Colonic mucosa (tissue), 4 donors: Measurements from ENCODE around the gene HSPA12A. TPM values are rescaled to one million over a fixed set of nuclear protein-coding genes. Genes with fewer than 3 reads are reported as not detected.
A peak's percentile ranks its signal among the peaks of the same experiment; 100 is the strongest.

ENCODE experiments used
- DNase-seq: peaks from one replicate; pipeline ENCODE4 v3.0.0-alpha.2; 2020
- H3K27ac ChIP-seq: fragments of 200-600 bp; one replicate; pipeline ENCODE4 v1.8.0; 2021
- H3K27me3 ChIP-seq: fragments of 200-600 bp; one replicate; pipeline ENCODE4 v1.8.0; 2021
- H3K36me3 ChIP-seq: fragments of 200-600 bp; one replicate; pipeline ENCODE4 v1.8.0; 2021
- H3K4me1 ChIP-seq: fragments of 200-600 bp; one replicate; pipeline ENCODE4 v1.8.0; 2021; ENCODE audit warnings: mild to moderate bottlenecking
- H3K4me3 ChIP-seq: fragments of 200-600 bp; one replicate; pipeline ENCODE4 v1.8.0; 2021
- H3K9ac ChIP-seq, 2 donors: one replicate each; pipeline ENCODE4 v1.7.0; 2013; ENCODE audit warnings: control low read depth in 2 of 2, low read depth in 2 of 2, low read length in 2 of 2
- H3K9me3 ChIP-seq: fragments of 200-600 bp; one replicate; pipeline ENCODE4 v1.8.0; 2021
- intact Hi-C: fragments of 100-400 bp; cut with DNase I; formaldehyde crosslinking; loops from one replicate; pipeline ENCODE4 v1.14.1; 2022
- total RNA-seq, 2 donors: library from RNA; stranded (reverse); fragmentation: NEBNext Ultra II Directional in 1 of 2; extraction: Animal tissue kit (Norgen Biotek cat#: 25700) in 1 of 2; gene quantifications; one replicate each; pipeline ENCODE4 v1.2.1, GENCODE V29; 2021
- TF ChIP-seq, protein P1 (sequence below): fragments of 200-600 bp; IDR thresholded peaks from one replicate; pipeline ENCODE4 v1.8.0; 2022; ENCODE audit warnings: antibody characterized with exemption, mild to moderate bottlenecking
- donor health status: healthy.
- donor health status: DM: no; HTN: no; CAD: no.
- donor health status: DM: no; HTN: no; CAD: no.

HSPA12A gene
- total RNA-seq, 2 donors from 2014 or later, result 6.2 to 7.0 TPM

DNA sequence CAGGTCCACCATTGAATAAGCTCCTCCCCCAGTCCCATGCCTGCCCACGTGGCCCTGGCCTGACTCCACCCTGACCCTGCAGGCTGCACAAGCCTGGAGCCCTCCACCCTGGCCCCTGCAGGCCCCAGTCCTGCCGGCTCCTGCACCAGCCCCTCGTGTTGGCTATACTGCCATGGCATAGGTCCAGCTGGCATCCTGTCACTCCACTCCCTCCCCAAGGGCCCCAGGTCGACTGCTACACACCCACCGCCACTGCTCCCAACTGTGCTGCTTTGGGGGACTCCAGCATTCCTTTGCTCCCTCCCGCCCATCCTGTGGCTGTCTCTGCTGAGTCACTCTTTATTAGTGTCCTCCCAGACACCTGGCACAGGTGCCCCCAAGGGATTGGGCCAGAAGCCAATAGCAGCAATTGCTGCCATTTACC, 32.4 kb upstream of the HSPA12A start:
- Histone ChIP-seq H3K27me3 (no peaks in the 10 kb centered on the region), H3K36me3 (no peaks in the 10 kb centered on the region), H3K9ac (no peak overlapping the region), H3K4me3 (no peak overlapping the region), H3K9me3 (no peaks in the 10 kb centered on the region), H3K27ac (no peak overlapping the region), H3K4me1 (peaks cover 4% of the 10 kb centered on the region)
- intact Hi-C loops, result no loop called here
- TF ChIP-seq, protein P1, sequence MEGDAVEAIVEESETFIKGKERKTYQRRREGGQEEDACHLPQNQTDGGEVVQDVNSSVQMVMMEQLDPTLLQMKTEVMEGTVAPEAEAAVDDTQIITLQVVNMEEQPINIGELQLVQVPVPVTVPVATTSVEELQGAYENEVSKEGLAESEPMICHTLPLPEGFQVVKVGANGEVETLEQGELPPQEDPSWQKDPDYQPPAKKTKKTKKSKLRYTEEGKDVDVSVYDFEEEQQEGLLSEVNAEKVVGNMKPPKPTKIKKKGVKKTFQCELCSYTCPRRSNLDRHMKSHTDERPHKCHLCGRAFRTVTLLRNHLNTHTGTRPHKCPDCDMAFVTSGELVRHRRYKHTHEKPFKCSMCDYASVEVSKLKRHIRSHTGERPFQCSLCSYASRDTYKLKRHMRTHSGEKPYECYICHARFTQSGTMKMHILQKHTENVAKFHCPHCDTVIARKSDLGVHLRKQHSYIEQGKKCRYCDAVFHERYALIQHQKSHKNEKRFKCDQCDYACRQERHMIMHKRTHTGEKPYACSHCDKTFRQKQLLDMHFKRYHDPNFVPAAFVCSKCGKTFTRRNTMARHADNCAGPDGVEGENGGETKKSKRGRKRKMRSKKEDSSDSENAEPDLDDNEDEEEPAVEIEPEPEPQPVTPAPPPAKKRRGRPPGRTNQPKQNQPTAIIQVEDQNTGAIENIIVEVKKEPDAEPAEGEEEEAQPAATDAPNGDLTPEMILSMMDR, result no peak
- peak; percentile 42 for DNase-seq

DNA sequence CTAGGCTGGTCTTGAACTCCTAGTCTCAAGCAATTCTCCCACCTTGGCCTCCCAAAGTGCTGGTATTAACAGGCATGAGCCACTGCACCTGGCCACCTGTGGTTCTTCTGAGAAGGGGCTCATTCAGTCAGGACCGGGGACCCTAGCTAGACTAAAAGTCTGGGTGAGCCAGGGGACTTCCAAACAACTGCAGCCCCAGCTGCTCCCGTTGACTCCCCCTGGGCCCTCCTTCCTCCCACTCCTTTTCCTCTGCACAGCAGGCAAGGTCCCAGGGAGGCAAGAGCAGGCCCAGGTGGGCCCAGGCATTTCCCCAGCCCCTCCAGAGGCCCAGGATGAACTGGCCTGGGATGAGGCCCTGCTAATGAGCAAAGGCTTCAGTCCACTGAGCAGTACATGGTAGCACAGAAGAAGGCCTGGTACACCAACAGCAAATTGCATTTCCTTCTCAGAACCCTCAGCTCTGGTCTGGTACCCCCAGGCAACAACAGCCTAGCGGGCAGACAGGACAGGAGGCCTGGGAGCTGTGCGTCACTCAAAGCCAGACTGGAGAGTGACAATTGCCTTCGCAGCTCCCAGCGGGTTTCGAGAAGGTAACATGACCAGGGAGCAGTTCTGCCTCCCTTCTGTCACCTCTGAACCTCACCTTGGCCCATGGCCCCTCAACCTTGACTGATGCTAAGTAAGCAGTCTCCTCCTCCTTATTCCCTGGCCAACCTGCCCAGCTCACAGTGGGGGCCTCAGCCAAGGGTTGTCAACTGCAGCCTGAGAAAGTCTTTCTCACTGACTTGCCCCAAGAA, 30.7 kb upstream of the HSPA12A start:
- no peaks in the 10 kb centered on the region for H3K9me3 ChIP-seq
- intact Hi-C loops, result no loop called here
- no peaks in the 10 kb centered on the region for H3K36me3 ChIP-seq
- H3K27ac ChIP-seq, result no peak overlapping the region
- DNase-seq, result no peak
- H3K9ac ChIP-seq, result no peak overlapping the region
- H3K4me3 ChIP-seq, result no peak overlapping the region
- peaks cover 4% of the 10 kb centered on the region for H3K4me1 ChIP-seq
- TF ChIP-seq, protein P1, result no peak
- H3K27me3 ChIP-seq, result no peaks in the 10 kb centered on the region

DNA sequence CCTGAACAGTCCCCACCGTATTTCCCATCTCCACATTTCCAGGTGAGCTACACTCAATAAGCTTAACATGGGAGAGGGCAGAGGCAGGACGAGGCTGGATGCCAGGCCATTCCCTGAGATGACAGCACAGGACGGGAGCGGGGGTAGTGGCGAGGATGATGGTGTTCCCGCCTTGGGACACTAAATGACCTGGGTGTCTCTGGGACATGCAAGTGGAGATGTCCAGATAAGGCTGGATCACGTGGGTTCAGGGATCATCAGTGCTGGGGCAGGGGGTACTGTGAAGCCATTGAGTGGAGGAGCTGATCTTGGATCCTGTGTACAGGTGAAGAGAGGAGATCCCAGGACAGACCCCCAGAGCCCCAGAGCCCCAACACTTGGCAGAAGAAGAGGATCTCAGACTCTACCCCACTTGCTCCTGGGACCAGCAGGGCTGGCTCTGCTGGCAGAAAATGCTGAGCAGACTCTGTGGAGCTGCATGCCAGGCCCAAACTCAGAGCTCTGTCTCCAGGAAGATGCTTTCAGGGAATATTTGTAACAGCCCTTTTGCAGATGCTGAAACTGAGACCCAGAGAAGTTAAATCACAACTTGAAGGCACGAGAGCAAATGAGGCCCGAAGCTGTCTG, 29.7 kb upstream of the HSPA12A start:
- no peak overlapping the region for H3K9ac ChIP-seq
- H3K27me3 ChIP-seq, result no peaks in the 10 kb centered on the region
- H3K4me3 ChIP-seq, result no peak overlapping the region
- TF ChIP-seq, protein P1, result no peak
- H3K36me3 ChIP-seq, result no peaks in the 10 kb centered on the region
- H3K4me1 ChIP-seq, result peaks cover 7% of the 10 kb centered on the region
- DNase-seq, result no peak
- no peak overlapping the region for H3K27ac ChIP-seq
- intact Hi-C loops, result no loop called here
- H3K9me3 ChIP-seq, result no peaks in the 10 kb centered on the region

DNA sequence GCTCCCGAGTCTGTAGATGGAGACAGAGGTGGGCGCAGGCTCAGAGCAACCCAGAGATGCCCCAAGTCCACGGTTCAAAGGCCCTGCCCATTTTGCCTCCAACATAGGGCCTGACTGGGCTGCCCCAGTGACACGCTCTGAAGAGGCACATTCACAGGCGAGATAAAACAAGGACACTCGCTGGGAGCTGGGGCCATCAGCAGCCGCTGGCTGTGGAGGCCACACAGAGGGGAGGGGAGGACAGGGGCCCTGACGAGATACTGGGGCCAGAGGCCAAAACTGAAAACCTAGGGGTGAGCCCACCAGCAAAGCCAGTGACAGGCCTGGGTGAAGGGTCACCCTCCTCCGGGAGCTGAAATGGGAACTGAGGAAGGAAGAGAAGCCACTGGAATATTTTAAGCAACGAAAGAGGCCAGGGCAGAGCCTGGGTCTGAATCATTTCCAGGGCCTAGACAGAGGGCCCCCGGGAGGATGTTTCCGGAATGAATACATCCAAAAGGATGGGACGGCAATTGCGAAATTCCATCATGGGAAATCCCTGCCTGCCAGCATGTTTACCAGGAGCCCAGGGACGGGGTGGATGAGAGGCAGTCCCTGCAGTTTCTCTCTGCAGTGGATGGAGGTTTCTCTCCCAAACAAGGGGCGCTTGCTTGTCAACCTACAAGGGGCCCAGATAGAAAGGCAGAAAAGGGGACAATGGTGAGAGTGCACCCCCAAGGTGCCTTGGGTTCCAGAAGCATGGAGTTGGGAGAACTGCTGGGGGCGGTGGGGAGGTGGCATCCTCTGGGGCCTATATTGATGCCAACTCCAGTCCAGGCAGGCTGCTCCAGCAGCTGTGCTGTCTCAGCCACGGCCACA, 29.0 kb upstream of the HSPA12A start:
- Histone ChIP-seq H3K4me1 (peaks cover 15% of the 10 kb centered on the region), H3K9ac (no peak overlapping the region), H3K36me3 (no peaks in the 10 kb centered on the region), H3K27me3 (no peaks in the 10 kb centered on the region), H3K27ac (peak overlapping the region; percentile 47), H3K9me3 (no peaks in the 10 kb centered on the region), H3K4me3 (no peak overlapping the region)
- intact Hi-C loops, result no loop called here
- DNase-seq, result peak; percentile 50
- TF ChIP-seq, protein P1, result no peak

DNA sequence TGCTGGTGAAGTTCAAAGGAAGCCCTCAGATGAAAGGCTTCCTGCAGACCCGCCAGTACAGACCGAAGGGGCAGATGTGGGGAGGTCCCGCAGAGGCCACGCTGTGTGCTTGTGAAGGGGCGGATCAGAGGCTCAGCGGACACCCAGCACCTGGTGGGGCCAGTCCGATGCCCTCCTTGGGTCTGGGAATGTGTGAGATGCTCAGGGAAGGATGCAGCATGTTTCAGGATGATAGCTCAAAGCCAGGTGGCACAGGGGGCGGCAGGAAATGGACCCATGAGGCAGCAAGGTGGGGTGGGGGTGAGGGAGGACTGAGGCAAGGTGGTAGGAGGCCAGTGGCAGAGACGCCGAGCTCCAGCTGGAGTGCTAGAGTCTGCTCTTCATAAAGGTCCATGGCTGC, 27.9 kb upstream of the HSPA12A start:
- no peaks in the 10 kb centered on the region for H3K27me3 ChIP-seq
- H3K36me3 ChIP-seq, result no peaks in the 10 kb centered on the region
- no peak overlapping the region for H3K27ac ChIP-seq

More for the DNA sequence above, 27.9 kb upstream of the HSPA12A start:
- peaks cover 19% of the 10 kb centered on the region for H3K4me1 ChIP-seq
- no peak for DNase-seq
- no peak overlapping the region for H3K4me3 ChIP-seq
- no peak overlapping the region for H3K9ac ChIP-seq
- no peaks in the 10 kb centered on the region for H3K9me3 ChIP-seq
- intact Hi-C loops, result no loop called here
- TF ChIP-seq, protein P1, result no peak
